ENCODE measurements around the gene HAX1. TPM values are rescaled to one million over a fixed set of nuclear protein-coding genes. Genes with fewer than 3 reads are reported as not detected.

The HAX1 gene
- total RNA-seq, 1 experiment from 2014 or later: 281 TPM

DNA sequence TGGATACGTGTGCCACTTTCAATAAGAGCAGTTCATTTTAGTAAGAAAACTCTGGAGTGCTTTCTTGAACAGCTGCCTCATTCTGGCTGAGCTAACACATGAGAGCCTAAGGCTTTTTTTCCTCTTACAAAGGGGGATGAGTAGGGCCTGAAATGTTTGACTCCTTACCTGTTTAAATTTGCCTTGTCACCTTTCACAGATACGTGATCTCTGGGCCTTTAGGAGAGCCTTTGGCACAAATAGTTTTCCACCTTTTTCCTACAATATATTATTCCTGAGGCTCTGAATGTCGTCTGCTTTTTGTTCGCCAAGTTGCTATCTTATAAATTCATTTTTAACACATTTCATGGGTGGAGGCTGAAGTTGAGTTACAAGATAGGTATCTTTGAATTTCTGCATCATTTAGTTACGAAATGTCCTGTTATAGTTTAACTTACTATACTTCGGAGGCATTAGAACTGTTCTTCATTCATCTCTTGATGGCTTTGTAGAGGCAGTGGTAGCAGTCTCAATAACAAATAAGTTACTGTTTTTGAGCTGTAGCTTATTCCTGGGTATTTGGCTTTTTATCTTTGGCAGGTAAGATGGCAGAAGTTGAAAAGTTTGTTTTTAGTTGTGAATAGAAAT is 34.4 kb upstream of the HAX1 start:
- no peaks in the 10 kb centered on the region for H3F3A ChIP-seq (ENCODE audit: low read length, unreplicated experiment)
- H3K9ac ChIP-seq (ENCODE audit: low read length): no peak overlapping the region
- H3K4me2 ChIP-seq (ENCODE audit: low read length): no peak overlapping the region
- no peaks in the 10 kb centered on the region for H3K9me2 ChIP-seq (replicated peaks; ENCODE audit: low read length)
- H3K36me3 ChIP-seq (ENCODE audit: low read depth, low read length): peaks cover 85% of the 10 kb centered on the region
- TSS peak; percentile 4 for BruUV-seq (replicated peaks)
- DNase-seq (no peak), ATAC-seq (no peak)
- no peak overlapping the region for H3K27ac ChIP-seq (ENCODE audit: low read length)
- no peak overlapping the region for H2AFZ ChIP-seq (ENCODE audit: low read length)
- TF ChIP-seq, protein P1, sequence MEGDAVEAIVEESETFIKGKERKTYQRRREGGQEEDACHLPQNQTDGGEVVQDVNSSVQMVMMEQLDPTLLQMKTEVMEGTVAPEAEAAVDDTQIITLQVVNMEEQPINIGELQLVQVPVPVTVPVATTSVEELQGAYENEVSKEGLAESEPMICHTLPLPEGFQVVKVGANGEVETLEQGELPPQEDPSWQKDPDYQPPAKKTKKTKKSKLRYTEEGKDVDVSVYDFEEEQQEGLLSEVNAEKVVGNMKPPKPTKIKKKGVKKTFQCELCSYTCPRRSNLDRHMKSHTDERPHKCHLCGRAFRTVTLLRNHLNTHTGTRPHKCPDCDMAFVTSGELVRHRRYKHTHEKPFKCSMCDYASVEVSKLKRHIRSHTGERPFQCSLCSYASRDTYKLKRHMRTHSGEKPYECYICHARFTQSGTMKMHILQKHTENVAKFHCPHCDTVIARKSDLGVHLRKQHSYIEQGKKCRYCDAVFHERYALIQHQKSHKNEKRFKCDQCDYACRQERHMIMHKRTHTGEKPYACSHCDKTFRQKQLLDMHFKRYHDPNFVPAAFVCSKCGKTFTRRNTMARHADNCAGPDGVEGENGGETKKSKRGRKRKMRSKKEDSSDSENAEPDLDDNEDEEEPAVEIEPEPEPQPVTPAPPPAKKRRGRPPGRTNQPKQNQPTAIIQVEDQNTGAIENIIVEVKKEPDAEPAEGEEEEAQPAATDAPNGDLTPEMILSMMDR (conservative IDR thresholded peaks at IDR 0.05; ENCODE audit: low read depth, low read length): no peak
- TF ChIP-seq EZH2phosphoT487 (IDR thresholded peaks at IDR 0.05; ENCODE audit: borderline replicate concordance, low read length) (no peak), EZH2 (IDR thresholded peaks at IDR 0.05; ENCODE audit: low read length, unreplicated experiment) (no peak)
- H3K9me3 ChIP-seq (ENCODE audit: low read length): no peaks in the 10 kb centered on the region
- POLR2A ChIA-PET (ENCODE audit: unreplicated experiment): no interaction called here
- peaks cover 32% of the 10 kb centered on the region for H3K79me2 ChIP-seq (ENCODE audit: low read length)
- intact Hi-C loops (cut with micrococcal nuclease): no loop called here
- no peaks in the 10 kb centered on the region for H3K27me3 ChIP-seq (ENCODE audit: low read length)
- H3K4me3 ChIP-seq (ENCODE audit: low read length): no peak overlapping the region
- H4K20me1 ChIP-seq (ENCODE audit: low read length): 0 out of 2 replicates have a peak, but pooled peaks cover 6% of the 10 kb centered on the region
- CTCF ChIA-PET: interaction anchor here (0.5 kb wide), 1 partner anchor 36 kb away, joined by 3 read pairs; no protein-coding TSS in a partner anchor
- no peaks in the 10 kb centered on the region for H3K4me1 ChIP-seq (ENCODE audit: insufficient read depth, low read length)

DNA sequence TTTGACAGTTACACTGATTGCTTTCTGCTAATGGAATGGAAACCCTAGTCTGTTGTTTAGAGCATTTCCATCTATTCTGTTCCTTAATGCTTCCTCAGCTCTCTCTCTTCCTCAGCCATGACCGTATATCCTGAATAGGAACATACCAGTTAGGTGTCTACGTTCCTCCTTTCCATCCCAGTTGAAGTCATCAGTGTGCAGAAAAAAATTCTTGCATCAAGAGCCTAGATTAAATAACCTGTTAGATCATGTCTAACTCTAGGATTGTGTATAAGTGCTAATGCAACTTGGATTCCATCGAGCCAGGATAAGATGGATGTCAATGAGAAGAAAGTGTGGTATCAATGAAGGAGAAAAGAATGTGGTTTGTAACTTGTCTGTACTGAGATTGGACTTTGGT is 32.9 kb upstream of the HAX1 start:
- 0 out of 2 replicates have a peak, but pooled peaks cover 6% of the 10 kb centered on the region for H4K20me1 ChIP-seq (ENCODE audit: low read length)
- H3K4me3 ChIP-seq (ENCODE audit: low read length): no peak overlapping the region
- no peaks in the 10 kb centered on the region for H3K27me3 ChIP-seq (ENCODE audit: low read length)
- intact Hi-C loops (cut with micrococcal nuclease): no loop called here
- H3K9ac ChIP-seq (ENCODE audit: low read length): no peak overlapping the region
- H2AFZ ChIP-seq (ENCODE audit: low read length): no peak overlapping the region
- TF ChIP-seq EZH2 (IDR thresholded peaks at IDR 0.05; ENCODE audit: low read length, unreplicated experiment) (no peak), EZH2phosphoT487 (IDR thresholded peaks at IDR 0.05; ENCODE audit: borderline replicate concordance, low read length) (no peak)
- TF ChIP-seq, protein P1 (conservative IDR thresholded peaks at IDR 0.05; ENCODE audit: low read depth, low read length): no peak
- peaks cover 91% of the 10 kb centered on the region for H3K36me3 ChIP-seq (ENCODE audit: low read depth, low read length)
- POLR2A ChIA-PET (ENCODE audit: unreplicated experiment): no interaction called here
- no peaks in the 10 kb centered on the region for H3K4me1 ChIP-seq (ENCODE audit: insufficient read depth, low read length)
- no peaks in the 10 kb centered on the region for H3K9me3 ChIP-seq (ENCODE audit: low read length)
- H3K4me2 ChIP-seq (ENCODE audit: low read length): no peak overlapping the region
- no peaks in the 10 kb centered on the region for H3F3A ChIP-seq (ENCODE audit: low read length, unreplicated experiment)
- peaks cover 32% of the 10 kb centered on the region for H3K79me2 ChIP-seq (ENCODE audit: low read length)
- no peak overlapping the region for H3K27ac ChIP-seq (ENCODE audit: low read length)
- no TSS peak for BruUV-seq (replicated peaks)
- no peak for ATAC-seq
- H3K9me2 ChIP-seq (replicated peaks; ENCODE audit: low read length): no peaks in the 10 kb centered on the region
- CTCF ChIA-PET: no interaction called here
- DNase-seq: no peak

DNA sequence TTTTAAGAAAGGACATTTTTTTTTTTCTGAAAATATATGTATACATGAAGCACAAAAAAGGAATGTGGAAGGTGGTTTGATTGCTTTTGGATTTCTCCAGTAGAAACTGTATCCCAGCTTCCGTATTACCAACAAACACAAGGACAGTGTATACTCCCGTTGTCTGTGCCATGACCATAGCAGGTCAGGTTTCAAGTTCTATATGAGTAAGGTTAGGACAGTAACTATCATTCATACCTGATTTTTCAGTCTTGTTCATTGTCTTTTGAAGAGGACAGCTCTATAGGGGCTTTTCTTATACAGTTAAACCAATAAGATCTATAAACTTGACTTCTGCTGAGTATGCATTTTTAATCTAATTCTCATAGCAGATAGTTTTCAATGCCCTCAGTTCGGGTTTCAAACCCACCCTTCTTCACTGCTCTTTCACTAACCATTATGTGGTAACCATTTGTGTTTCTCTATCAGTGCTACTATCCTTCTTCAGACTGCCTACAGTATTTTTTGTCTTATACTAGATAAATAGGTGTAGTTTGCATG is 32.1 kb upstream of the HAX1 start:
- H3K9me2 ChIP-seq (replicated peaks; ENCODE audit: low read length): no peaks in the 10 kb centered on the region
- H3K9me3 ChIP-seq (ENCODE audit: low read length): no peaks in the 10 kb centered on the region
- 0 out of 2 replicates have a peak, but pooled peaks cover 6% of the 10 kb centered on the region for H4K20me1 ChIP-seq (ENCODE audit: low read length)
- peaks cover 32% of the 10 kb centered on the region for H3K79me2 ChIP-seq (ENCODE audit: low read length)
- H3K9ac ChIP-seq (ENCODE audit: low read length): no peak overlapping the region
- no peaks in the 10 kb centered on the region for H3F3A ChIP-seq (ENCODE audit: low read length, unreplicated experiment)
- TF ChIP-seq, protein P1 (conservative IDR thresholded peaks at IDR 0.05; ENCODE audit: low read depth, low read length): no peak
- TF ChIP-seq EZH2 (IDR thresholded peaks at IDR 0.05; ENCODE audit: low read length, unreplicated experiment): no peak
- TF ChIP-seq EZH2phosphoT487 (IDR thresholded peaks at IDR 0.05; ENCODE audit: borderline replicate concordance, low read length): no peak
- ATAC-seq: no peak
- H3K36me3 ChIP-seq (ENCODE audit: low read depth, low read length): peaks cover 92% of the 10 kb centered on the region
- no TSS peak for BruUV-seq (replicated peaks)
- ChIA-PET CTCF (no interaction called here), POLR2A (ENCODE audit: unreplicated experiment) (no interaction called here)
- H3K27ac ChIP-seq (ENCODE audit: low read length): no peak overlapping the region
- H2AFZ ChIP-seq (ENCODE audit: low read length): no peak overlapping the region
- DNase-seq: no peak
- intact Hi-C loops (cut with micrococcal nuclease): no loop called here
- no peak overlapping the region for H3K4me2 ChIP-seq (ENCODE audit: low read length)
- H3K4me1 ChIP-seq (ENCODE audit: insufficient read depth, low read length): no peaks in the 10 kb centered on the region
- H3K27me3 ChIP-seq (ENCODE audit: low read length): no peaks in the 10 kb centered on the region
- no peak overlapping the region for H3K4me3 ChIP-seq (ENCODE audit: low read length)

All from PC-3 (cell line).